Activated naive CD4-positive, alpha-beta T cell treated with anti-CD3 and anti-CD28 coated beads, Interleukin-2, amount 50 U/mL, for 72 hours (primary cell): ENCODE data around the gene OSBPL3. TPM values are rescaled to one million over a fixed set of nuclear protein-coding genes. Genes with fewer than 3 reads are reported as not detected.

Source experiments
- ATAC-seq, 2 donors: fragments of 150-1000 bp; cut with Tn5 transposase; 2 replicates each; pipeline ENCODE4 v1.10.0; 2021; ENCODE audit warnings: mild to moderate bottlenecking in 2 of 2, moderate library complexity in 2 of 2
- DNase-seq, 2 donors: peaks; one replicate each; pipeline ENCODE4 v3.0.0; 2021 to 2022; ENCODE audit warnings: low spot score in 2 of 2
- H3K27ac Mint-ChIP-seq, 2 donors: one replicate each; pipeline ENCODE4 v1.8.0; 2022; ENCODE audit warnings: mild to moderate bottlenecking in 2 of 2, mixed read lengths in 2 of 2
- H3K36me3 Mint-ChIP-seq, 2 donors: one replicate each; pipeline ENCODE4 v1.8.0; 2022; ENCODE audit warnings: mixed read lengths in 2 of 2
- H3K9me3 Mint-ChIP-seq, 2 donors: one replicate each; pipeline ENCODE4 v1.8.0; 2022; ENCODE audit warnings: mixed read lengths in 2 of 2
- total RNA-seq, 2 donors: library from RNA; stranded (reverse); gene quantifications; one replicate each; pipeline ENCODE4 v1.2.3, GENCODE V29; 2022

OSBPL3 gene
- total RNA-seq, 2 donors from 2014 or later = 42.2 to 52.0 TPM

- peaks cover 7 to 19% of the 10 kb centered on the region in 2 donors for H3K36me3 Mint-ChIP-seq
- ATAC-seq (no peak), DNase-seq (no peak)
- H3K9me3 Mint-ChIP-seq = peaks cover 6 to 9% of the 10 kb centered on the region in 2 donors
- H3K27ac Mint-ChIP-seq = no peak overlapping the region
Measured at GRCh38 chr7:24943096-24943948, 36.7 kb downstream of the OSBPL3 start.

GRCh38 chr7:24942226-24942625 is 37.8 kb downstream of the OSBPL3 start:
- ATAC-seq = no peak
- Mint-ChIP-seq H3K9me3 (peaks cover 6 to 14% of the 10 kb centered on the region in 2 donors), H3K27ac (no peak overlapping the region), H3K36me3 (peaks cover 7 to 29% of the 10 kb centered on the region in 2 donors)
- no peak for DNase-seq

- ATAC-seq = no peak
- H3K27ac Mint-ChIP-seq = no peak overlapping the region
- H3K36me3 Mint-ChIP-seq = peaks cover 7 to 26% of the 10 kb centered on the region in 2 donors
- H3K9me3 Mint-ChIP-seq = peaks cover 3 to 16% of the 10 kb centered on the region in 2 donors
- DNase-seq = no peak
Measured at GRCh38 chr7:24939416-24939815, 40.6 kb downstream of the OSBPL3 start.

- Mint-ChIP-seq H3K36me3 (peaks cover 8 to 30% of the 10 kb centered on the region in 2 donors), H3K27ac (peak overlapping the region in 1 of 2 donors; percentile 47), H3K9me3 (peaks cover 3 to 16% of the 10 kb centered on the region in 2 donors)
- ATAC-seq (no peak), DNase-seq (no peak)
Measured at GRCh38 chr7:24936121-24936824, 43.7 kb downstream of the OSBPL3 start.

- Mint-ChIP-seq H3K36me3 (peaks cover 7 to 49% of the 10 kb centered on the region in 2 donors), H3K27ac (no peak overlapping the region), H3K9me3 (peaks cover 0 to 22% of the 10 kb centered on the region in 2 donors)
- DNase-seq = no peak
- no peak for ATAC-seq
Measured at GRCh38 chr7:24933298-24933697, 46.7 kb downstream of the OSBPL3 start.

GRCh38 chr7:24932815-24933214 is 47.2 kb downstream of the OSBPL3 start:
- ATAC-seq (no peak), DNase-seq (no peak)
- H3K36me3 Mint-ChIP-seq = peaks cover 7 to 44% of the 10 kb centered on the region in 2 donors
- no peak overlapping the region for H3K27ac Mint-ChIP-seq
- H3K9me3 Mint-ChIP-seq = peaks cover 0 to 22% of the 10 kb centered on the region in 2 donors

- Mint-ChIP-seq H3K27ac (no peak overlapping the region), H3K36me3 (peaks cover 7 to 40% of the 10 kb centered on the region in 2 donors), H3K9me3 (peaks cover 0 to 18% of the 10 kb centered on the region in 2 donors)
- ATAC-seq (no peak), DNase-seq (no peak)
Measured at GRCh38 chr7:24932389-24932788, 47.6 kb downstream of the OSBPL3 start.

GRCh38 chr7:24931844-24932243 is 48.1 kb downstream of the OSBPL3 start:
- ATAC-seq = no peak

GRCh38 chr7:24930856-24931255 is 49.1 kb downstream of the OSBPL3 start:
- DNase-seq = no peak
- Mint-ChIP-seq H3K36me3 (peaks cover 7 to 30% of the 10 kb centered on the region in 2 donors), H3K27ac (no peak overlapping the region), H3K9me3 (peaks cover 0 to 11% of the 10 kb centered on the region in 2 donors)
- ATAC-seq = no peak

More at GRCh38 chr7:24931844-24932243, 48.1 kb downstream of the OSBPL3 start:
- no peak overlapping the region for H3K27ac Mint-ChIP-seq
- no peak for DNase-seq
- peaks cover 0 to 17% of the 10 kb centered on the region in 2 donors for H3K9me3 Mint-ChIP-seq
- peaks cover 7 to 37% of the 10 kb centered on the region in 2 donors for H3K36me3 Mint-ChIP-seq

GRCh38 chr7:24926623-24927524 is 53.1 kb downstream of the OSBPL3 start:
- H3K9me3 Mint-ChIP-seq = peaks cover 0 to 11% of the 10 kb centered on the region in 2 donors
- no peak for ATAC-seq
- no peak for DNase-seq
- no peak overlapping the region for H3K27ac Mint-ChIP-seq
- peaks cover 7 to 30% of the 10 kb centered on the region in 2 donors for H3K36me3 Mint-ChIP-seq

- H3K27ac Mint-ChIP-seq = no peak overlapping the region
- H3K36me3 Mint-ChIP-seq = peaks cover 0 to 9% of the 10 kb centered on the region in 2 donors
- peaks cover 0 to 5% of the 10 kb centered on the region in 2 donors for H3K9me3 Mint-ChIP-seq
- ATAC-seq (peak; percentile 46 to 51), DNase-seq (no peak)
Measured at GRCh38 chr7:24924375-24924774, 55.6 kb downstream of the OSBPL3 start.

GRCh38 chr7:24923172-24923865 is 56.7 kb downstream of the OSBPL3 start:
- DNase-seq (no peak), ATAC-seq (peak in 1 of 2 donors; percentile 39)
- Mint-ChIP-seq H3K9me3 (no peaks in the 10 kb centered on the region), H3K27ac (peak overlapping the region; percentile 57 to 72), H3K36me3 (peaks cover 0 to 7% of the 10 kb centered on the region in 2 donors)

GRCh38 chr7:24922099-24922773 is 57.7 kb downstream of the OSBPL3 start:
- peak overlapping the region in 1 of 2 donors; percentile 5 for H3K27ac Mint-ChIP-seq
- H3K9me3 Mint-ChIP-seq = no peaks in the 10 kb centered on the region
- DNase-seq (no peak), ATAC-seq (no peak)
- H3K36me3 Mint-ChIP-seq = peaks cover 0 to 9% of the 10 kb centered on the region in 2 donors

- no peak for DNase-seq
- no peaks in the 10 kb centered on the region for H3K9me3 Mint-ChIP-seq
Measured at GRCh38 chr7:24921362-24921679, 58.7 kb downstream of the OSBPL3 start.

More at GRCh38 chr7:24921362-24921679, 58.7 kb downstream of the OSBPL3 start:
- ATAC-seq = peak; percentile 3 to 46
- Mint-ChIP-seq H3K27ac (peak overlapping the region; percentile 82 to 84), H3K36me3 (peaks cover 0 to 12% of the 10 kb centered on the region in 2 donors)
